NCI-H446 treated with DMSO at 0.1 percent for 48 hours (cell line): ENCODE measurements around the gene RCHY1.
A peak's percentile ranks its signal among the peaks of the same experiment; 100 is the strongest.
"Not testable (repeated sequence)": the region's sequence is repeated elsewhere in the genome, so short reads cannot be mapped to it uniquely, and the experiment has no call there.

Experiments used
- DNase-seq: peaks from one replicate; lab custom pipeline; 2025; lab: John Stamatoyannopoulos, UW

RCHY1 gene

DNA sequence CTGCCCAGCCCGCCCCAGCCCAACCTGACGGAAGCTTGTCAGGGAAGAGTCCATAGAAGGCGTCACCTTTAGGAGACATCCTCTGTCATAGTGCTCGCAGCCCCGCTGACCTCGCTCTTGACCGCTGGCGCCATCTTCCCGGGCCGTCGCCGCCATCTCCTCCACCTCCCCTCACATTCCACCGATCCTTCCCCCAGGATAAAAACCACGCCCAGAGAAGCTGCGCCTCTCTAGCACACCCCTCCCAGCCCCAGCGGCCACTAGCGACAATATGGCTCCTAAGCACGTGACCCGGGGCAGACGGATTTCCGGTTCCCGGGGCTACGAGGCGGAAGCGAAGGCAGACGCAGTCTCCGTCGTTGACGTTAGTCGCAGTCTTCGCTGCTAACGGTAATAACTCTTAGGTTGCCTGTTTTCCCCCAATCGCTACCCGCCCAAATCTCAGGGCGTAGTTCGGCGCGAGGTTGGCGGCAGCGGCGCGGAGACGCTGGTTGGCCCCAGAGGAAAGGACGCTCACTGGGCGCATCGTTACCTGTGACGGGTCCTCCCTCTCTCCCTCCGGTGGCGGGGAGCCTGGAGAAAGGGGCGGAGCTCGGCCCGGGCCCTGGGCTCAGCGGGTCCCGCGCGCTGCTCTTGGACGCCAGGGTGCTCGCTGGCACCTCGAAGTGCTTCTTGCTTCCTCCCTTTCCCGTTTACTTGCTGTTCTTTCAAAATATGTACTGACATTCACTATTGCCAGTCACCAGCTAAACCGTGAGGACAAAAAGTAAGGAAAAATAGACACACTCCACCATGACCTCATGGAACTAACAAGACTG is at the start of gene RCHY1, which contains the start of gene THAP6:
Gene RCHY1 (minus strand): TSS at position 273 of the 818 bp plus-strand sequence. CDS start 117 bp downstream, at position 156.
Gene THAP6 (plus strand): TSS at position 343 of the 818 bp plus-strand sequence. CDS start 980 bp downstream, outside the sequence.
- DNase-seq, result peak; percentile 91

GRCh38 chr4:75561789-75562188 is 47.6 kb upstream of the RCHY1 start:
- no peak for DNase-seq

DNA sequence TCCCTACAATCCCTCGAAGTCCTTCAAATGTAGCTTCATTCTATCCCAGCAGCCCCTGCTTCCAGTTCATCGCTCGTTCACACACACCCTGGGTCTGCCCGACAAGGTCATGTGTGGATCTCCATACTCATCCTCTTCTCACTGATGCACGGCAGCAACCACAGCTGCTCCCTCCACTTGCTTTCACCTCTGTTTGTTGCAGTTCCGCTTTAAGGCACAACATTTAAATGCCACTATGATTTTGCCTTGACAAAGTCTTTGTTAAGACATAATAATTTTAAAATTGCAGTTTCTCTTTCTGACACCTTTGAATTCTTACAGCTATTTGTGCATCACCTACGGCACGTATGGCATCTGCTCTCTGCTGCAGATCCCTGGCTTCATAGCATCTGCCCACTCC is 43.5 kb upstream of the RCHY1 start:
- DNase-seq, result no peak

DNA sequence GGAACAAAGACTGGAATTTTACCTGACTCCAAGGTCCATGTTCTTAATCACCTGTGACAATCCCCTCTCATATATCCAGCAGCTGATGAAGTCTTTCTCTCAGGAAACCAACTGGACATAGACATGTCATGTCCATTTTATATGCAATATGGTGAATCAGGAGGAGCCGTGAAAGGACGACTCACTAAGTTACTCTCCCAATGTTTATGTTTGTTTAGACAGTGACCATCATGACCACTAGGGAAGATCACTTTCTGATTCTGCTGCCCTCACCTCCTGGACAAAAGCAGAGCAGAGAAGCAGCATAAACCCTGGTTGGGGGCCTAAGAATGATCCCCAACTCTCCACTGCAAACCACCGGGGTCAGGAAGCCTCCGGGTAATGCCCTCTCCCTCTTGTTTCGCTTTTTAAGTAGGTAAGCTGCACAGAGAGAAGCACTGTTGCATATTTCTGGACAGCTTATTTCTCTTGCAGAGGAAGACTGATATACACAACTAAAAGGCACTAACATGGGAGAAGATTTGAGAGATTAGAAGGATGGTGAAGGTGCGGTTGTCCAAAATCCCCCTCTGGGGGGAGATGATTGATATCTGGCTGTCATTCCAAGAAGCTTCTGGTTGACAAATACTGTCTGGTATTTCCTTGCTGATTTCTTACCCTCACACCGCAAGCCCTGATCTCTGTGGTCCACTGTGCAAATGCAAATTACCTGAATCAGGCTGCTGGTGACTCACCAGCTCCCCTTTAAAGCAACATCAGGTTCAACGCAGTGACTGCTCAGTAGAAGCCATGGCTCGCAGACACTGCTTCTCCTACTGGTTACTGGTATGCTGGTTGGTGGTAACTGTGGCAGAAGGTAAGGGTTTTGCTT is 41.3 kb upstream of the RCHY1 start, which contains the start of gene ODAPH:
Gene ODAPH (plus strand): TSS at position 773 of the 871 bp plus-strand sequence. CDS start 17 bp downstream, at position 790.
- DNase-seq, result no peak

DNA sequence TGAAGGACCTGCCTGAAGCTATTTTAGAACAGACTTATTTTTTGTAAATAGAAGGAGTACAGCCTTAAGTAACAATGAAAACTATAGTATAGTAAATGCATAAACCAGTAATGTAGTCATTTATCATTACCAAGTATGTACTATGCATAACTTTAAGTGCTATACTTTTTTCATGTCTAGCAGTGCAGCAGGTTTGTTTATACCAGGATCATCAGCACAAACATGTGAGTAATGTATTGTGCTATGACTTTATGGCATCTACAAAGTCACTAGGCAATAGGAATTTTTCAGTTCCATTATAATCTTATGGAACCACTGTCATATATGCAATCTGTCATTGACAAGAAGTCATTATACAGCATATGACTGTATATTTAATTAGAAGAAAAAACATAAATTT is 38.2 kb upstream of the RCHY1 start:
- DNase-seq, result no peak

- no peak for DNase-seq
Observed at GRCh38 chr4:75549019-75549418, 34.8 kb upstream of the RCHY1 start.

DNA sequence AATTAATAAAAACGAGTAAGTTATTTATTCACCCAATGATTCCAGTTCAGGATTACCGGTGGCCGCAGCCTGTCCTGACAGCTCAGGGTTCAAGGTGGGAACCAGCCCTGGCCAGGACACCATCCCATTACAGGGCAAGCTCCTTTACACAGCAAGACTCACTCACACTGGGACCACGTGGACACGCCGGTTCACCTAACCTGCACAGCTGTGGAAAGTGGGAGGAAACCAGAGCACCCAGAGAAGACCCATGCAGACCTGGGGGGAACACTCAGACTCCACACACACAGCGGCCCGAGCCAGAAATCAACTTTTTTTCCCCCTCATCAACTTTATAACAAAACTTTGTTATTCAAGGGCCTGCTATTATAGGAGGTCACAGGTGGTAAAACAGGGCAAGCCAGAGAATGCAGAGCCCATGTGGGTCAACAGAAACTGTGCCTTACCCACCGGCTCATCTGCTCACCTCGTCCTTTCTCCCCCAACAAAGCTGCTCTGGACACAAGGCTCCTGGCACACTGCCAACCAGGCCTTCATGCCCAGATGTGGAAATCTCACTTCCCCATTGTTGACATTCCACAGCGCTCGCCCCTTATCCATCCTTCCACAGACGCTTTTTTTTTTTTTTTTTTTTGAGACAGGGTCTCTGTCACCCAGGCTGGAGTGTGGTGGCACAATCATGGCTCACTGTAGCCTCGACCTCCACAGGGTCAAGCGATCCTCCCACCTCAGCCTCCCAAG is 33.6 kb upstream of the RCHY1 start:
- DNase-seq, result no peak

GRCh38 chr4:75545526-75545925 is 31.3 kb upstream of the RCHY1 start:
- DNase-seq, result no peak

GRCh38 chr4:75544870-75545269 is 30.7 kb upstream of the RCHY1 start:
- DNase-seq, result no peak

- DNase-seq, result not testable (repeated sequence)
Observed at GRCh38 chr4:75544220-75544619, 30.0 kb upstream of the RCHY1 start.

DNA sequence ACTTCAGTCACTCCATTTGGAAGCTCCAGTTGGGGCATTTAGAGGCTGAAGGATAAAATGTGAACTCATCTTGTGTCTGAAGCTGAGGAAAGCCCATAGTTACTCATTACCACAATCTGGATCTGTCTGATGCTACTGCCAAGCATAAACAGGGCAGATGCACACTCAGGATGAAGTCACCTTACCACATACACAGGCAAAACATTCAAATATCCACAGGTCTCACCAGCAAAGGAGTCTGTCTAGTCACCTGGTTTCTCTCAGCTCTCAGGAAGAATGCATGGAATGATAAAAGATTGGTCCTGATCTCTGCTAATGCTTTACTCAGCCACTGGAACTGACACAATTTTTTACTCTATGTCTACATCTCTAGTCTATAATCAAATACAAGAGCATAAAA is 28.6 kb upstream of the RCHY1 start:
- DNase-seq, result no peak

DNA sequence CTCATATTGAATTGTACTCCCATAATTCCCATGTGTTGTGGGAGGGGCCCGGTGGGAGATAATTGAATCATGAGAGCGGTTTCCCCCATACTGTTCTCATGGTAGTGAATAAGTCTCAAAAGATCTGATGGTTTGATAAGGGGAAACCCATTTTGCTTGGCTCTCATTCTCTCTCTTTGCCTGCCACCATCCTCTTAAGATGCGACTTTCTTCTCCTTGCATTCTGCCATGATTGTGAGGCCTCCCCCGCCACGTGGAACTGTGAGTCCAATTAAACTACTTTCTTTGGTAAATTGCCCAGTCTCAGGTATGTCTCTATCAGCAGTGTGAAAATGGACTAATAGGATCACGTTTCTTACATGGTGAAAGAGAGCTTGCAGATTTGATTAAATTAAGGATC is 23.1 kb upstream of the RCHY1 start:
- not testable (repeated sequence) for DNase-seq

DNA sequence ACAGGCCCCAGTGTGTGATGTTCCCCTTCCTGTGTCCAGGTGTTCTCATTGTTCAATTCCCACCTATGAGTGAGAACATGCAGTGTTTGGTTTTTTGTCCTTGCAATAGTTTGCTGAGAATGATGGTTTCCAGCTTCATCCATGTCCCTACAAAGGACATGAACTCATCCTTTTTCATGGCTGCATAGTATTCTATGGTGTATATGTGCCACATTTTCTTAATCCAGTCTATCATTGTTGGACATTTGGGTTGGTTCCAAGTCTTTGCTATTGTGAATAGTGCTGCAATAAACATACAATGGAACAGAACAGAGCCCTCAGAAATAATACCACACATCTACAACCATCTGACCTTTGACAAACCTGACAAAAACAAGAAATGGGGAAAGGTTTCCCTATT is 19.7 kb upstream of the RCHY1 start:
- DNase-seq, result not testable (repeated sequence)

DNA sequence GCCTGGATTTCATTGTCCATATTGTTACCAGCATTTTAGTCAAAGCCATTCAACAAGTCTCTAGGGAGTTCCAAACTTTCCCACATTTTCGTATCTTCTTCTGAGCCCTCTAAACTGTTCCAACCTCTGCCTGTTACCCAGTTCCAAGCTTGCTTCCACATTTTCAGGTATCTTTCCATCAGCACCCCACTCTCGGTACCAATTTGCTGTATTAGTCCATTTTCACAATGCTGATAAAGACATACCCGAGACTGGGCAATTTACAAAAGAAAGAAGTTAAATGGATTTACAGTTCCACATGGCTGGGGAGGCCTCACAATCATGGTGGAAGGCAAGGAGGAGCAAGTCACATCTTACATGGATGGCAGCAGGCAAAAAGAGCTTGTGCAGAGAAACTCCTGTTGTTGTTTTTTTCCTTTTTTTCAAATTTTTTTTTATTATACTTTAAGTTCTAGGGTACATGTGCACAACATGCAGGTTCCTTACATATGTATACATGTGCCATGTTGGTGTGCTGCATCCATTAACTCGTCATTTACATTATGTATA is 19.2 kb upstream of the RCHY1 start:
- DNase-seq, result not testable (repeated sequence)

- not testable (repeated sequence) for DNase-seq
Observed at GRCh38 chr4:75531536-75532143, 17.4 kb upstream of the RCHY1 start.

GRCh38 chr4:75530556-75531322 is 16.5 kb upstream of the RCHY1 start:
- DNase-seq, result no peak

GRCh38 chr4:75527482-75527881 is 13.3 kb upstream of the RCHY1 start:
- DNase-seq, result no peak

DNA sequence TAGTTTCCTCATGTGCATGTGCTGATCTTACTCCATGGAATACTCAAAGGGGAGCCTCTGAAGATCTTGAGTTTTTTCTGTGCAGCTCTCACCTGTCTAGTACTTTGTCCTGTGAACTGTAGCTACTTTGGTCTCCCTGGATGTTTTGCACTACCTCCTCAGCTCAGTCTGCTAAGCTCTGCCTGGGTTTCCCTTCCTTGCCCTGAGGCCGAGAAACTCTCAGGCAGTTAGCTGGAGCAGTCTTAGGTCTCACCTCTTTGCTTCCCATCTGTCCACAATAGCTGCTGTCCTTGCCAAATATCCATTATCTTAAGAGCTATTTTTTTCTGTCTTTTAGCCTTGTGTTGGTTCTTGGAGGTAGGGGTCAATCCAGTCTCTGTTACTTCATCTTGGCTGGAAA is 11.7 kb upstream of the RCHY1 start:
- DNase-seq, result no peak

DNA sequence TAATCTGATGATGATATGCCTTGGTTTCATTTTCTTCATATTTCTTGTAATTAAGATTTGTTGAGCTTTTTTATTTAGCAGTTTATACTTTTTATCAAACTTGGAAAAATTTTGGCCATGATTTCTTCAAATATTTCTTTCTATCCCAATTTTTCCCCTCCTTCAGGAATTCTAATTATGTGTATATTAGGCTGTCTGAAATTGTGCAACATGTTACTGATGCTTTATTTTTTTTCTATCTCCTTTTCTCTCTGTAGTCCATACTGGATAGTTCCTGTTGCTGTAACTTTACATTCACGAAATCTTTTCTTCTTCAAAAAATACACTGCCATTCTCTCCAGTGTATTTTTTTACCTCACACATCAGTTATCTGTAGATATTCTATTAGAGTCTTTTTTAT is 10.9 kb upstream of the RCHY1 start:
- no peak for DNase-seq

GRCh38 chr4:75519452-75519851 is 5.2 kb upstream of the RCHY1 start:
- not testable (repeated sequence) for DNase-seq
